BLaER1 treated with 17β-estradiol and CSF1 and Interleukin-3, amounts not matched to agents 10 nM and 100 nM (cell line): ENCODE data around the gene TTC21B.
"Not testable (repeated sequence)": the region's sequence is repeated elsewhere in the genome, so short reads cannot be mapped to it uniquely, and the experiment has no call there.

Source experiments
- H3K27ac ChIP-seq, 11 experiments: shearing (Covaris generic); formaldehyde crosslinking; 2 replicates each; pipeline ENCODE4 v1.8.1; 2022
- H3K27me3 ChIP-seq, 11 experiments: shearing (Covaris generic); formaldehyde crosslinking; 2 replicates each; pipeline ENCODE4 v1.8.1; 2022
- H3K36me3 ChIP-seq, 11 experiments: shearing (Covaris generic); formaldehyde crosslinking; 2 replicates each; pipeline ENCODE4 v1.8.1; 2022
- H3K4me1 ChIP-seq, 10 experiments: shearing (Covaris generic); formaldehyde crosslinking; 2 replicates each; pipeline ENCODE4 v1.8.1; 2022
- H3K4me2 ChIP-seq, 11 experiments: shearing (Covaris generic); formaldehyde crosslinking; 2 replicates each; pipeline ENCODE4 v1.8.1; 2022
- H3K4me3 ChIP-seq, 10 experiments: shearing (Covaris generic); formaldehyde crosslinking; 2 replicates each; pipeline ENCODE4 v1.8.1; 2022
- H3K9ac ChIP-seq, 11 experiments: shearing (Covaris generic); formaldehyde crosslinking; 2 replicates each; pipeline ENCODE4 v1.8.1; 2022
- H3K9me3 ChIP-seq, 11 experiments: shearing (Covaris generic); formaldehyde crosslinking; replicated peaks in 1 of 11; 2 replicates each; pipeline ENCODE4 v1.8.1; 2022
- H4K20me1 ChIP-seq, 11 experiments: shearing (Covaris generic); formaldehyde crosslinking; 2 replicates each; pipeline ENCODE4 v1.8.1; 2022
- Cebpa-rat ChIP-seq, 11 experiments: shearing (Covaris generic); IDR thresholded peaks; 2 replicates each; pipeline ENCODE4 v1.8.1; 2022

TTC21B gene

GRCh38 chr2:165870346-165870745, 83.2 kb downstream of the TTC21B start:
- peaks cover 3 to 34% (median 9%) of the 10 kb centered on the region in 11 experiments; a peak in 13 of 22 replicates for H3K36me3 ChIP-seq
- TF ChIP-seq Cebpa-rat (IDR thresholded peaks at IDR 0.05): no peak
- H3K4me1 ChIP-seq: peaks cover 0 to 4% (median 0%) of the 10 kb centered on the region in 10 experiments; a peak in 1 of 20 replicates
- no peak overlapping the region for H3K4me2 ChIP-seq
- H3K9me3 ChIP-seq: 0 out of 22 replicates have a peak, but pooled peaks cover 0 to 4% (median 0%) of the 10 kb centered on the region in 11 experiments
- H3K9ac ChIP-seq: no peak overlapping the region
- no peaks in the 10 kb centered on the region for H4K20me1 ChIP-seq
- H3K4me3 ChIP-seq: no peak overlapping the region
- no peak overlapping the region for H3K27ac ChIP-seq
- H3K27me3 ChIP-seq: no peaks in the 10 kb centered on the region

DNA sequence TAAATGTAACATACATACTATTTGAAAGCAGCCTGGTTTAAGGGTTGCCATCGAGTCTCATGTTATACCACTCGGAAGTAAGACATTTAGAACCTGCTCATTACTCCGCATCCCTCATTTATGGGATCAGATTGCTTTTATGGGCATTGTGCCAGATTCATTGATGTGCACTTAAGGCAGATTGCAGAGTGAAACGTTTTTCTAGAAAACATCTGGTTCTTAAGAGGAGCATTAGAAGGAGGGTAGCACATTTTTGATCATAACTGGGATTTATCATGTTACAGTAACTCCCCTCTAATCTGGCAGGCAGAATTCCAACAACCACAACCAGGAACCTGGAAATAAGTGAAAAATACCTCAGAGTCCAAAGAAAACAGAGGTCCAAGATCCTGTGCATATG, 85.4 kb downstream of the TTC21B start:
- Histone ChIP-seq H3K27me3 (no peaks in the 10 kb centered on the region), H3K4me3 (no peak overlapping the region), H3K27ac (no peak overlapping the region), H3K9me3 (0 out of 22 replicates have a peak, but pooled peaks cover 0 to 4% (median 0%) of the 10 kb centered on the region in 11 experiments), H3K9ac (no peak overlapping the region), H3K36me3 (peaks cover 0 to 24% (median 7%) of the 10 kb centered on the region in 11 experiments; a peak in 12 of 22 replicates), H3K4me1 (no peaks in the 10 kb centered on the region), H3K4me2 (no peak overlapping the region), H4K20me1 (no peaks in the 10 kb centered on the region)
- TF ChIP-seq Cebpa-rat (IDR thresholded peaks at IDR 0.05): no peak

DNA sequence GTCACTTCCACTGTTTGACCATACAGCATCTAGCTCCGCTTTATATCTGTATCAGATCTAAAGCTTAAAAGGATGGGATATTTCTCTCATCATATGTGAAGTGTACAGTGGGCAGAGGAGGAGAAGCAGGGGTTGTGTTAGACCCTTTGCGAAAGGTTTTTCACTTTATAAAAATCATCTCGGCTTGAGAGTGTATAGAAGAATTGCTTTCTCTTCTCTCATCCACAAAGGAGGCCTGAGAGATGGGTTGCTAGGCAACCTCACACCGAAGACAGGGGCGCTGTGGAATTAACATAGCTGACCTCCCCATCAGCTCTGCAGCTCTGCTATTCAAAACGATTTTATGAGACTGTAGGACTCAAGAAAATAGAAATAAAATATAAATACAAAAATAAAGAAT, 89.3 kb downstream of the TTC21B start:
- no peak overlapping the region for H3K4me3 ChIP-seq
- H4K20me1 ChIP-seq: no peaks in the 10 kb centered on the region
- H3K27ac ChIP-seq: no peak overlapping the region

GRCh38 chr2:165863810-165864261, 89.7 kb downstream of the TTC21B start:
- H3K9me3 ChIP-seq: peaks cover 17 to 31% (median 26%) of the 10 kb centered on the region in 11 experiments
- no peak overlapping the region for H3K27ac ChIP-seq
- no peak overlapping the region for H3K9ac ChIP-seq
- H3K4me1 ChIP-seq: no peaks in the 10 kb centered on the region
- H4K20me1 ChIP-seq: no peaks in the 10 kb centered on the region
- no peak overlapping the region for H3K4me3 ChIP-seq
- H3K36me3 ChIP-seq: peaks cover 0 to 7% (median 0%) of the 10 kb centered on the region in 11 experiments; a peak in 1 of 22 replicates
- H3K27me3 ChIP-seq: no peaks in the 10 kb centered on the region
- H3K4me2 ChIP-seq: no peak overlapping the region
- no peak for TF ChIP-seq Cebpa-rat (IDR thresholded peaks at IDR 0.05)

More for the DNA sequence above, 89.3 kb downstream of the TTC21B start:
- TF ChIP-seq Cebpa-rat (IDR thresholded peaks at IDR 0.05): no peak
- Histone ChIP-seq H3K36me3 (peaks cover 0 to 7% (median 0%) of the 10 kb centered on the region in 11 experiments; a peak in 1 of 22 replicates), H3K9me3 (peaks cover 17 to 28% (median 23%) of the 10 kb centered on the region in 11 experiments), H3K27me3 (no peaks in the 10 kb centered on the region), H3K4me2 (no peak overlapping the region), H3K9ac (no peak overlapping the region), H3K4me1 (no peaks in the 10 kb centered on the region)

GRCh38 chr2:165861083-165861482, 92.5 kb downstream of the TTC21B start:
- H3K9ac ChIP-seq, H3K4me1 ChIP-seq, H3K27me3 ChIP-seq, H3K4me3 ChIP-seq, H4K20me1 ChIP-seq, H3K27ac ChIP-seq, H3K4me2 ChIP-seq, H3K36me3 ChIP-seq: not testable (repeated sequence)
- peaks cover 17 to 31% (median 26%) of the 10 kb centered on the region in 11 experiments for H3K9me3 ChIP-seq

- not testable (repeated sequence) for H3K9ac ChIP-seq, H3K4me3 ChIP-seq, H3K4me2 ChIP-seq, H4K20me1 ChIP-seq, H3K4me1 ChIP-seq, H3K27me3 ChIP-seq, H3K27ac ChIP-seq
- peaks cover 0 to 11% (median 3%) of the 10 kb centered on the region in 11 experiments; a peak in 6 of 22 replicates for H3K36me3 ChIP-seq
- H3K9me3 ChIP-seq: peaks cover 18 to 36% (median 28%) of the 10 kb centered on the region in 11 experiments
Observed at GRCh38 chr2:165859723-165860122, 93.9 kb downstream of the TTC21B start.

GRCh38 chr2:165857876-165858275, 95.7 kb downstream of the TTC21B start:
- no peaks in the 10 kb centered on the region for H4K20me1 ChIP-seq
- H3K27me3 ChIP-seq: no peaks in the 10 kb centered on the region
- no peak for TF ChIP-seq Cebpa-rat (IDR thresholded peaks at IDR 0.05)
- H3K36me3 ChIP-seq: peaks cover 6 to 28% (median 12%) of the 10 kb centered on the region in 11 experiments; a peak in 11 of 22 replicates
- H3K9me3 ChIP-seq: peaks cover 36 to 55% (median 46%) of the 10 kb centered on the region in 11 experiments
- no peak overlapping the region for H3K4me2 ChIP-seq
- H3K9ac ChIP-seq: no peak overlapping the region
- no peak overlapping the region for H3K4me3 ChIP-seq
- H3K4me1 ChIP-seq: no peaks in the 10 kb centered on the region
- no peak overlapping the region for H3K27ac ChIP-seq

DNA sequence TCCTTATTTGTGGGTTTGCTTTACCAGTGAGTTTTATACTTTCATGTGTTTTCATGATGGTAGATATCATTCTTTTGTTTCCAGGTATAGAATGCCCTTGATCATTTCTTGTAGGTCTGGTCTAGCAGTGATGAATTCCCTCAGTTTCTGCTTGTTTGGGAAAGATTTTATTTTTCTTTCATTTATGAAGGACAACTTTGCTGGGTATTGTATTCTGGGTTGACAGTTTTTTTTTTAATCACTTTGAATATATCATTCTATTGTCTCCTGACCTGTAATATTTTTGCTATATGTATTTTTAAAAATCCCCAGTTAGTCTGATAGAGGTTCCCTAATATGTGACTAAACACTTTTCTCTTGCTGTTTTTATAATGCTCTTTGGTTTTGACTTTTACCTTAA, 101.2 kb downstream of the TTC21B start:
- H3K27ac ChIP-seq: no peak overlapping the region
- no peaks in the 10 kb centered on the region for H3K4me1 ChIP-seq
- no peak overlapping the region for H3K9ac ChIP-seq
- H3K4me2 ChIP-seq: no peak overlapping the region
- H3K9me3 ChIP-seq: peaks cover 23 to 38% (median 30%) of the 10 kb centered on the region in 11 experiments
- no peak overlapping the region for H3K4me3 ChIP-seq
- H3K36me3 ChIP-seq: peaks cover 6 to 21% (median 12%) of the 10 kb centered on the region in 11 experiments; a peak in 11 of 22 replicates
- no peak for TF ChIP-seq Cebpa-rat (IDR thresholded peaks at IDR 0.05)
- no peaks in the 10 kb centered on the region for H3K27me3 ChIP-seq
- no peaks in the 10 kb centered on the region for H4K20me1 ChIP-seq

DNA sequence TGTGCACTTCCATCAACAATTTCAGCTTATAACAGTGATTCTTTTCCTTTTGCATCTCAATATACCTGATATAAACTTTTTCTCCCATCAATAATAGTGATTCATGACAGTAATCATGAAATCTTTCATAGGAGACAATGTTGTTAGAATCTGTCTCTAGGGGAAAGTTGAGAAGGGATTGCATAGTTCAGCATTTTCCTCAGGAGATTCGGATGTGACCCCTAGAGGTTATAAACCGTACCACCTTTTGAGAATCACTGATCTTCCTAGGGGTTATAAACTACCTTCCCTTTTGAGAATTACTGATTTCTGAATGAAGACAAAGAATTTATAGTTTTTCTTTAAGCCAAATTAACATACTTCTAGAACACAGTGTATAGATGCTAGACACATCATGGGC, 106.6 kb downstream of the TTC21B start:
- Histone ChIP-seq H3K4me1 (no peaks in the 10 kb centered on the region), H3K27ac (no peak overlapping the region), H3K4me2 (no peak overlapping the region), H3K27me3 (no peaks in the 10 kb centered on the region), H4K20me1 (no peaks in the 10 kb centered on the region), H3K9ac (no peak overlapping the region), H3K4me3 (no peak overlapping the region), H3K9me3 (peaks cover 0 to 7% (median under 1%) of the 10 kb centered on the region in 11 experiments; a peak in 10 of 22 replicates), H3K36me3 (no peaks in the 10 kb centered on the region)
- no peak for TF ChIP-seq Cebpa-rat (IDR thresholded peaks at IDR 0.05)

GRCh38 chr2:165846056-165846455, 107.5 kb downstream of the TTC21B start:
- Histone ChIP-seq H3K9ac (no peak overlapping the region), H4K20me1 (no peaks in the 10 kb centered on the region), H3K27ac (no peak overlapping the region), H3K4me3 (no peak overlapping the region), H3K36me3 (no peaks in the 10 kb centered on the region), H3K27me3 (no peaks in the 10 kb centered on the region), H3K4me2 (no peak overlapping the region), H3K9me3 (peaks cover 0 to 7% (median 0%) of the 10 kb centered on the region in 11 experiments; a peak in 3 of 22 replicates), H3K4me1 (no peaks in the 10 kb centered on the region)
- no peak for TF ChIP-seq Cebpa-rat (IDR thresholded peaks at IDR 0.05)
